Left ventricle myocardium inferior (tissue), 1 donor: ENCODE data around the gene SLC7A14. TPM values are rescaled to one million over a fixed set of nuclear protein-coding genes. Genes with fewer than 3 reads are reported as not detected.

Source experiments
- DNase-seq: peaks from one replicate; pipeline ENCODE4 v3.0.0-alpha.2; 2020
- H3K27ac ChIP-seq: fragments of 200-600 bp; replicated peaks from 2 replicates; pipeline ENCODE4 v1.8.0; 2021
- H3K27me3 ChIP-seq: fragments of 200-600 bp; 2 replicates; pipeline ENCODE4 v1.8.0; 2021; ENCODE audit warnings: low read depth
- H3K36me3 ChIP-seq: fragments of 200-600 bp; 2 replicates; pipeline ENCODE4 v1.8.0; 2021
- H3K4me1 ChIP-seq: fragments of 200-600 bp; 2 replicates; pipeline ENCODE4 v1.8.0; 2021
- H3K4me3 ChIP-seq: fragments of 200-600 bp; 2 replicates; pipeline ENCODE4 v1.8.0; 2021; ENCODE audit warnings: mild to moderate bottlenecking, moderate library complexity
- H3K9me3 ChIP-seq: fragments of 200-600 bp; replicated peaks from 2 replicates; pipeline ENCODE4 v1.8.0; 2021
- CTCF ChIP-seq: fragments of 200-600 bp; IDR thresholded peaks from 2 replicates; pipeline ENCODE4 v1.8.0; 2021; ENCODE audit warnings: antibody characterized with exemption, mild to moderate bottlenecking, borderline replicate concordance
- intact Hi-C: fragments of 100-400 bp; cut with micrococcal nuclease; formaldehyde crosslinking; loops from one replicate; pipeline ENCODE4 v1.11.0; 2022
- total RNA-seq: library from RNA; stranded (reverse); fragmentation: NEBNext Ultra II Directional; extraction: Animal tissue kit (Norgen Biotek cat#: 25700); gene quantifications from one replicate; pipeline ENCODE4 v1.2.1, GENCODE V29; 2021
- donor health status: DM: no; HTN: yes; CAD: no; lungs with severe emphysema.

The SLC7A14 gene
- total RNA-seq, 1 donor from 2014 or later, result not detected

GRCh38 chr3:170555329-170555728, 30.5 kb downstream of the SLC7A14 start:
- H3K27me3 ChIP-seq, result no peaks in the 10 kb centered on the region
- no peaks in the 10 kb centered on the region for H3K4me1 ChIP-seq
- DNase-seq, result no peak
- no peak overlapping the region for H3K4me3 ChIP-seq
- intact Hi-C loops, result no loop called here
- H3K27ac ChIP-seq, result no peak overlapping the region
- no peaks in the 10 kb centered on the region for H3K36me3 ChIP-seq
- TF ChIP-seq CTCF, result no peak
- no peaks in the 10 kb centered on the region for H3K9me3 ChIP-seq

GRCh38 chr3:170553788-170554757, 31.8 kb downstream of the SLC7A14 start:
- intact Hi-C loops, result no loop called here
- no peak for DNase-seq
- Histone ChIP-seq H3K27me3 (no peaks in the 10 kb centered on the region), H3K4me3 (no peak overlapping the region), H3K27ac (no peak overlapping the region), H3K36me3 (no peaks in the 10 kb centered on the region), H3K9me3 (no peaks in the 10 kb centered on the region), H3K4me1 (no peaks in the 10 kb centered on the region)
- peak; percentile 44 for TF ChIP-seq CTCF

- H3K36me3 ChIP-seq, result no peaks in the 10 kb centered on the region
- no peak overlapping the region for H3K27ac ChIP-seq
- intact Hi-C loops, result no loop called here
- H3K27me3 ChIP-seq, result peaks cover 3% of the 10 kb centered on the region
- no peak for TF ChIP-seq CTCF
- no peak overlapping the region for H3K4me3 ChIP-seq
- no peaks in the 10 kb centered on the region for H3K4me1 ChIP-seq
- DNase-seq, result no peak
- H3K9me3 ChIP-seq, result no peaks in the 10 kb centered on the region
Measured at GRCh38 chr3:170551252-170551651, 34.6 kb downstream of the SLC7A14 start.

GRCh38 chr3:170542704-170543103, 43.2 kb downstream of the SLC7A14 start:
- intact Hi-C loops, result no loop called here
- no peak for TF ChIP-seq CTCF
- H3K36me3 ChIP-seq, result no peaks in the 10 kb centered on the region
- H3K27me3 ChIP-seq, result peaks cover 3% of the 10 kb centered on the region
- no peak overlapping the region for H3K27ac ChIP-seq
- no peak overlapping the region for H3K4me3 ChIP-seq
- no peak for DNase-seq
- H3K9me3 ChIP-seq, result no peaks in the 10 kb centered on the region
- H3K4me1 ChIP-seq, result no peaks in the 10 kb centered on the region

- Histone ChIP-seq H3K4me1 (no peaks in the 10 kb centered on the region), H3K27ac (no peak overlapping the region), H3K4me3 (no peak overlapping the region), H3K36me3 (no peaks in the 10 kb centered on the region), H3K9me3 (no peaks in the 10 kb centered on the region), H3K27me3 (peaks cover 10% of the 10 kb centered on the region)
- no peak for DNase-seq
- intact Hi-C loops, result no loop called here
- TF ChIP-seq CTCF, result no peak
Measured at GRCh38 chr3:170539897-170540296, 46.0 kb downstream of the SLC7A14 start.
